Effector memory CD4-positive, alpha-beta T cell (primary cell): Measurements from ENCODE around the gene TTLL5.
"Not testable (repeated sequence)": the region's sequence is repeated elsewhere in the genome, so short reads cannot be mapped to it uniquely, and the experiment has no call there.

Experiments
- DNase-seq, 3 donors: peaks; one replicate each; pipeline ENCODE4 v3.0.0-alpha.2; 2020
- H3K27ac ChIP-seq: 2 replicates; pipeline ENCODE4 v1.7.0; 2013; ENCODE audit warnings: mild to moderate bottlenecking, low read length, moderate library complexity; ENCODE audit not compliant: insufficient read depth, poor library complexity, severe bottlenecking
- H3K27me3 ChIP-seq: replicated peaks from 2 replicates; pipeline ENCODE4 v1.7.0; 2013; ENCODE audit warnings: mild to moderate bottlenecking, low read length; ENCODE audit not compliant: insufficient read depth, control insufficient read depth, poor library complexity, severe bottlenecking
- H3K36me3 ChIP-seq: 2 replicates; pipeline ENCODE4 v1.7.0; 2013; ENCODE audit warnings: mild to moderate bottlenecking, low read length, moderate library complexity; ENCODE audit not compliant: control insufficient read depth, insufficient read depth
- H3K4me1 ChIP-seq: 2 replicates; pipeline ENCODE4 v1.7.0; 2013; ENCODE audit warnings: low read length, mild to moderate bottlenecking; ENCODE audit not compliant: control insufficient read depth, insufficient read depth, poor library complexity, severe bottlenecking
- H3K4me3 ChIP-seq: 2 replicates; pipeline ENCODE4 v1.7.0; 2013; ENCODE audit warnings: low read length, low read depth, mild to moderate bottlenecking; ENCODE audit not compliant: insufficient read depth, poor library complexity, severe bottlenecking
- H3K9me3 ChIP-seq: 2 replicates; pipeline ENCODE4 v1.7.0; 2013; ENCODE audit warnings: mild to moderate bottlenecking, low read length, moderate library complexity; ENCODE audit not compliant: control insufficient read depth

Gene TTLL5

GRCh38 chr14:75911883-75912282 is 250.8 kb downstream of the TTLL5 start:
- Histone ChIP-seq H3K4me1 (no peaks in the 10 kb centered on the region), H3K27me3 (no peaks in the 10 kb centered on the region), H3K36me3 (no peaks in the 10 kb centered on the region), H3K4me3 (no peak overlapping the region), H3K9me3 (no peaks in the 10 kb centered on the region), H3K27ac (no peak overlapping the region)
- no peak for DNase-seq

GRCh38 chr14:75913183-75913582 is 252.1 kb downstream of the TTLL5 start:
- Histone ChIP-seq H3K4me3 (no peak overlapping the region), H3K36me3 (no peaks in the 10 kb centered on the region), H3K27me3 (no peaks in the 10 kb centered on the region), H3K9me3 (no peaks in the 10 kb centered on the region), H3K4me1 (no peaks in the 10 kb centered on the region), H3K27ac (no peak overlapping the region)
- no peak for DNase-seq

- no peaks in the 10 kb centered on the region for H3K9me3 ChIP-seq
- DNase-seq = no peak
- H3K36me3 ChIP-seq = no peaks in the 10 kb centered on the region
- H3K4me1 ChIP-seq = no peaks in the 10 kb centered on the region
- no peak overlapping the region for H3K4me3 ChIP-seq
- H3K27me3 ChIP-seq = no peaks in the 10 kb centered on the region
- H3K27ac ChIP-seq = no peak overlapping the region
These were observed 254.0 kb downstream of the TTLL5 start for GRCh38 chr14:75915045-75915444.

- no peaks in the 10 kb centered on the region for H3K36me3 ChIP-seq
- no peaks in the 10 kb centered on the region for H3K9me3 ChIP-seq
- DNase-seq = no peak
- H3K27me3 ChIP-seq = no peaks in the 10 kb centered on the region
- H3K4me3 ChIP-seq = no peak overlapping the region
- no peak overlapping the region for H3K27ac ChIP-seq
- no peaks in the 10 kb centered on the region for H3K4me1 ChIP-seq
These were observed 256.4 kb downstream of the TTLL5 start for GRCh38 chr14:75917322-75917945.

- Histone ChIP-seq H3K4me3 (no peak overlapping the region), H3K4me1 (no peaks in the 10 kb centered on the region)
These were observed 256.9 kb downstream of the TTLL5 start for GRCh38 chr14:75917946-75918335.

GRCh38 chr14:75920421-75920820 is 259.4 kb downstream of the TTLL5 start:
- not testable (repeated sequence) for H3K27ac ChIP-seq, H3K9me3 ChIP-seq, H3K27me3 ChIP-seq, H3K36me3 ChIP-seq, H3K4me1 ChIP-seq, H3K4me3 ChIP-seq, DNase-seq

More at GRCh38 chr14:75917946-75918335, 256.9 kb downstream of the TTLL5 start:
- no peak for DNase-seq
- H3K27me3 ChIP-seq = no peaks in the 10 kb centered on the region
- H3K36me3 ChIP-seq = no peaks in the 10 kb centered on the region
- H3K9me3 ChIP-seq = no peaks in the 10 kb centered on the region
- H3K27ac ChIP-seq = no peak overlapping the region

GRCh38 chr14:75925141-75925840 is 264.2 kb downstream of the TTLL5 start:
- H3K36me3 ChIP-seq, DNase-seq, H3K4me3 ChIP-seq, H3K27me3 ChIP-seq, H3K9me3 ChIP-seq, H3K4me1 ChIP-seq, H3K27ac ChIP-seq: not testable (repeated sequence)

- no peak for DNase-seq
- no peaks in the 10 kb centered on the region for H3K36me3 ChIP-seq
- no peaks in the 10 kb centered on the region for H3K9me3 ChIP-seq
- no peak overlapping the region for H3K4me3 ChIP-seq
- no peaks in the 10 kb centered on the region for H3K27me3 ChIP-seq
- H3K27ac ChIP-seq = no peak overlapping the region
- H3K4me1 ChIP-seq = no peaks in the 10 kb centered on the region
These were observed 265.5 kb downstream of the TTLL5 start for GRCh38 chr14:75926431-75927115.

- DNase-seq = no peak
- Histone ChIP-seq H3K27me3 (no peaks in the 10 kb centered on the region), H3K27ac (no peak overlapping the region)
These were observed 266.6 kb downstream of the TTLL5 start for GRCh38 chr14:75927564-75928087.

GRCh38 chr14:75928690-75929181 is 267.7 kb downstream of the TTLL5 start:
- H3K36me3 ChIP-seq = no peaks in the 10 kb centered on the region
- no peak overlapping the region for H3K27ac ChIP-seq
- no peak overlapping the region for H3K4me3 ChIP-seq
- no peaks in the 10 kb centered on the region for H3K27me3 ChIP-seq
- no peak for DNase-seq
- no peaks in the 10 kb centered on the region for H3K9me3 ChIP-seq
- H3K4me1 ChIP-seq = no peaks in the 10 kb centered on the region

More at GRCh38 chr14:75927564-75928087, 266.6 kb downstream of the TTLL5 start:
- Histone ChIP-seq H3K9me3 (no peaks in the 10 kb centered on the region), H3K36me3 (no peaks in the 10 kb centered on the region), H3K4me1 (no peaks in the 10 kb centered on the region), H3K4me3 (no peak overlapping the region)
